ENCODE measurements around the gene ARHGEF2. TPM values are rescaled to one million over a fixed set of nuclear protein-coding genes. Genes with fewer than 3 reads are reported as not detected.

ARHGEF2 gene
- total RNA-seq, 6 experiments from 2014 or later, result 82.0 to 94.6 (median 83.9) TPM

GRCh38 chr1:155925506-155925905 lies 52.8 kb downstream of the ARHGEF2 start:
- peaks cover 54% of the 10 kb centered on the region for H3K36me3 Mint-ChIP-seq (ENCODE audit: low read depth)
- TF ChIP-seq CTCF (IDR thresholded peaks at IDR 0.05), result no peak

GRCh38 chr1:155920717-155921116 lies 57.6 kb downstream of the ARHGEF2 start:
- DNase-seq, result no peak
- H3K27me3 Mint-ChIP-seq (ENCODE audit: insufficient read depth), result no peaks in the 10 kb centered on the region
- H3K36me3 Mint-ChIP-seq (ENCODE audit: low read depth), result peaks cover 53% of the 10 kb centered on the region
- no peak overlapping the region for H3K4me3 Mint-ChIP-seq
- no peaks in the 10 kb centered on the region for H3K9me3 Mint-ChIP-seq
- no peak for TF ChIP-seq CTCF (IDR thresholded peaks at IDR 0.05)
- peak overlapping the region; percentile 24; the same call in 1 of the 2 replicates for H3K27ac Mint-ChIP-seq
- H3K4me1 Mint-ChIP-seq (ENCODE audit: low read depth), result no peaks in the 10 kb centered on the region; the same call in 1 of the 2 replicates

More at GRCh38 chr1:155925506-155925905, 52.8 kb downstream of the ARHGEF2 start:
- Mint-ChIP-seq H3K4me1 (ENCODE audit: low read depth) (peaks cover 15% of the 10 kb centered on the region), H3K4me3 (no peak overlapping the region), H3K9me3 (no peaks in the 10 kb centered on the region), H3K27ac (no peak overlapping the region), H3K27me3 (ENCODE audit: insufficient read depth) (no peaks in the 10 kb centered on the region; the same call in 1 of the 2 replicates)
- DNase-seq, result no peak

GRCh38 chr1:155919801-155920200 lies 58.5 kb downstream of the ARHGEF2 start:
- DNase-seq, result no peak
- no peak overlapping the region for H3K4me3 Mint-ChIP-seq
- peaks cover 4% of the 10 kb centered on the region for H3K4me1 Mint-ChIP-seq (ENCODE audit: low read depth)
- TF ChIP-seq CTCF (IDR thresholded peaks at IDR 0.05), result no peak
- H3K9me3 Mint-ChIP-seq, result no peaks in the 10 kb centered on the region
- H3K27me3 Mint-ChIP-seq (ENCODE audit: insufficient read depth), result no peaks in the 10 kb centered on the region
- no peak overlapping the region for H3K27ac Mint-ChIP-seq
- H3K36me3 Mint-ChIP-seq (ENCODE audit: low read depth), result peaks cover 53% of the 10 kb centered on the region

GRCh38 chr1:155918660-155919059 lies 59.7 kb downstream of the ARHGEF2 start:
- H3K4me3 Mint-ChIP-seq, result no peak overlapping the region
- no peak for DNase-seq
- H3K4me1 Mint-ChIP-seq (ENCODE audit: low read depth), result peaks cover 15% of the 10 kb centered on the region
- TF ChIP-seq CTCF (IDR thresholded peaks at IDR 0.05), result no peak
- no peaks in the 10 kb centered on the region; the same call in 1 of the 2 replicates for H3K9me3 Mint-ChIP-seq
- peaks cover 61% of the 10 kb centered on the region for H3K36me3 Mint-ChIP-seq (ENCODE audit: low read depth)
- H3K27me3 Mint-ChIP-seq (ENCODE audit: insufficient read depth), result no peaks in the 10 kb centered on the region
- H3K27ac Mint-ChIP-seq, result no peak overlapping the region

- peak; percentile 71 for DNase-seq
- H3K27me3 Mint-ChIP-seq (ENCODE audit: insufficient read depth), result peaks cover 7% of the 10 kb centered on the region
- H3K36me3 Mint-ChIP-seq (ENCODE audit: low read depth), result peaks cover 68% of the 10 kb centered on the region
- H3K27ac Mint-ChIP-seq, result peak overlapping the region; percentile 88
- peak overlapping the region; percentile 10 for H3K4me3 Mint-ChIP-seq
- H3K9me3 Mint-ChIP-seq, result no peaks in the 10 kb centered on the region; the same call in 1 of the 2 replicates
- peaks cover 49% of the 10 kb centered on the region for H3K4me1 Mint-ChIP-seq (ENCODE audit: low read depth)
- TF ChIP-seq CTCF (IDR thresholded peaks at IDR 0.05), result no peak
These were observed 64.2 kb downstream of the ARHGEF2 start for GRCh38 chr1:155913969-155914757.
